Measurements from ENCODE around the gene HSPA1L. TPM values are rescaled to one million over a fixed set of nuclear protein-coding genes. Genes with fewer than 3 reads are reported as not detected.

The HSPA1L gene
- total and polyA plus RNA-seq, 2 donors (not counting 1 experiment from before 2014, with no cell fraction given) = 0.81 to 2.0 TPM

DNA sequence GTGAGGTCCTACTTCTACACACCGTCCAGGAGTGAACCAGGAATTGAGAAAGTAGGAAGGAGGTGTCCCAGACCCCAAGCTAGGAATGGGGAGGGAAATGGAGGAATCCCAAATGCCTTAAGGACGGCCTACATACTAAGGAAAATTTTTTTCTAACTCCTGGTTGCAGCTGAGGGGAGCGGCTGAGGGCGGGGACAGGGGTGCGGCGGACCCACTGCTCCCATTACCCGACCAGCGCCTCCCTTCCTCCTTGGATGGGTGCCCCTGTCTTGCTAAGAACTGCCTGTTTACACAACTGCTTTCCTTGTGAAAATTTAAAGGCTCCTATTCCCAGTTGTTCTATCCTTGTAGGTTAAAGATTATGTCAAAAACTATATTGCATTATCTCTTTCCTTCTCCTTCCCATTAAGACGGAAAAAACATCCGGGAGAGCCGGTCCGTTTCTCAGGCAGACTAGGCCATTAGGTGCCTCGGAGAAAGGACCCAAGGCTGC is 11.8 kb upstream of the HSPA1L start:
- Histone ChIP-seq H3K9ac (ENCODE audit: low read length) (peak overlapping the region; percentile 79), H3K27me3 (replicated peaks in 1 of 4; ENCODE audit: control extremely low read depth in 1 of 4, control insufficient read depth in 3 of 4, insufficient read depth in 4 of 4, low read length in 3 of 4) (no peaks in the 10 kb centered on the region), H3K79me2 (ENCODE audit: control insufficient read depth, insufficient read depth, low read length) (peaks cover 16% of the 10 kb centered on the region), H3K36me3 (replicated peaks in 1 of 2; ENCODE audit: control extremely low read depth in 1 of 2, control insufficient read depth in 1 of 2, extremely low read depth in 1 of 2, insufficient read depth in 2 of 2, low read length in 1 of 2) (no peaks in the 10 kb centered on the region), H3K4me2 (replicated peaks; ENCODE audit: low read depth, low read length, poor library complexity, severe bottlenecking) (peak overlapping the region; percentile 87), H3K27ac (ENCODE audit: low read length in 2 of 2) (peak overlapping the region; percentile 87 to 89), H3K4me1 (ENCODE audit: control insufficient read depth in 2 of 2, insufficient read depth in 2 of 2, low read length in 2 of 2) (peaks cover 22 to 42% of the 10 kb centered on the region in 2 donors), H2AFZ (ENCODE audit: insufficient read depth, low read depth, low read length, poor library complexity, severe bottlenecking) (peak overlapping the region; percentile 80), H3K9me3 (ENCODE audit: control extremely low read depth in 1 of 3, control insufficient read depth in 2 of 3, insufficient read depth in 1 of 3, low read length in 2 of 3) (no peaks in the 10 kb centered on the region), H4K20me1 (ENCODE audit: control insufficient read depth, insufficient read depth, low read length, poor library complexity, severe bottlenecking) (peaks cover 5% of the 10 kb centered on the region), H3K4me3 (ENCODE audit: control extremely low read depth in 1 of 5, extremely low read depth in 1 of 5, insufficient read depth in 1 of 5, low read depth in 2 of 5, low read length in 4 of 5) (peak overlapping the region; percentile 69 to 93 (median 80))
- ChIA-PET POLR2A (interaction anchor here (0.6 to 1.7 kb wide), 10 partner anchors 8 to 666 kb away, joined by 3 to 7 read pairs (median 4); partner anchors contain the start of genes ABHD16A, BAG6, HSPA1A and HSPA1L), CTCF (interaction anchor here (0.9 to 2.0 kb wide), 5 partner anchors 12 to 275 kb away, joined by 3 to 13 read pairs (median 5); partner anchors contain the start of genes DDAH2, HSPA1A, HSPA1L and VARS1)
- peak overlapping the region; percentile 96 for H3K27ac Mint-ChIP-seq
- TF ChIP-seq, protein P1, sequence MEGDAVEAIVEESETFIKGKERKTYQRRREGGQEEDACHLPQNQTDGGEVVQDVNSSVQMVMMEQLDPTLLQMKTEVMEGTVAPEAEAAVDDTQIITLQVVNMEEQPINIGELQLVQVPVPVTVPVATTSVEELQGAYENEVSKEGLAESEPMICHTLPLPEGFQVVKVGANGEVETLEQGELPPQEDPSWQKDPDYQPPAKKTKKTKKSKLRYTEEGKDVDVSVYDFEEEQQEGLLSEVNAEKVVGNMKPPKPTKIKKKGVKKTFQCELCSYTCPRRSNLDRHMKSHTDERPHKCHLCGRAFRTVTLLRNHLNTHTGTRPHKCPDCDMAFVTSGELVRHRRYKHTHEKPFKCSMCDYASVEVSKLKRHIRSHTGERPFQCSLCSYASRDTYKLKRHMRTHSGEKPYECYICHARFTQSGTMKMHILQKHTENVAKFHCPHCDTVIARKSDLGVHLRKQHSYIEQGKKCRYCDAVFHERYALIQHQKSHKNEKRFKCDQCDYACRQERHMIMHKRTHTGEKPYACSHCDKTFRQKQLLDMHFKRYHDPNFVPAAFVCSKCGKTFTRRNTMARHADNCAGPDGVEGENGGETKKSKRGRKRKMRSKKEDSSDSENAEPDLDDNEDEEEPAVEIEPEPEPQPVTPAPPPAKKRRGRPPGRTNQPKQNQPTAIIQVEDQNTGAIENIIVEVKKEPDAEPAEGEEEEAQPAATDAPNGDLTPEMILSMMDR (IDR thresholded peaks at IDR 0.05) = no peak
- no peak for TF ChIP-seq EZH2 (IDR thresholded peaks at IDR 0.05; ENCODE audit: borderline replicate concordance, insufficient read depth, low read depth, low read length, poor library complexity, severe bottlenecking)
- 3% methylated on average over 11 of the region's 13 CpGs for WGBS (ENCODE audit: insufficient coverage)
- peaks cover 37% of the 10 kb centered on the region for H3K4me1 Mint-ChIP-seq
- ATAC-seq (ENCODE audit: low read depth) (peak; percentile 12), DNase-seq (no peak)
- H3K4me3 Mint-ChIP-seq = peak overlapping the region; percentile 85
- H3K9me3 Mint-ChIP-seq (ENCODE audit: insufficient read depth) = no peaks in the 10 kb centered on the region
- intact Hi-C loops (cut with micrococcal nuclease) = no loop called here
- no peaks in the 10 kb centered on the region for H3K27me3 Mint-ChIP-seq

DNA sequence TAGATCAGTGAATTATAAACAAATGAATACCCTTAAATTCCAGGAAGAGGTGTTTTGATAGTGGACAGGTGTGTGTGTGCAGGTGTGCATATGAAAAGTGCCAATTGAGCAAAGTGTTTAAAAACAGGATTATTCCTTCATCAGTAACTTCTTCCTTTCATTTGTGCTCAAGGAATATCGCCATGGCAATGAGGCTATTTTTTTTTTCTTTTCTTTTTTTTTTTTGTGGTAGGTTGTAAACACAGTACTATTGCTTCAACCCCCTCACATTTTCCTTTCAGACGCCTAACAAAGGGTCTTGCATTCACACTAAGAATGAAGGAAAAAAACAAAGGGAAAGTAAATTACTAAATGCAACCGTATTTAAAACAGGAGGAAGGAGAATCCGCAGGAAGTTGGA is 10.5 kb upstream of the HSPA1L start:
- ChIA-PET POLR2A (interaction anchor here (1.5 kb wide), 1 partner anchor 10 kb away, joined by 4 read pairs; no protein-coding TSS in a partner anchor), CTCF (interaction anchor here (1.1 kb wide), 1 partner anchor 11 kb away, joined by 3 read pairs; the partner anchor contains the start of genes HSPA1A and HSPA1L)
- peaks cover 5% of the 10 kb centered on the region for H4K20me1 ChIP-seq (ENCODE audit: control insufficient read depth, insufficient read depth, low read length, poor library complexity, severe bottlenecking)
- no peaks in the 10 kb centered on the region for H3K36me3 ChIP-seq (replicated peaks in 1 of 2; ENCODE audit: control extremely low read depth in 1 of 2, control insufficient read depth in 1 of 2, extremely low read depth in 1 of 2, insufficient read depth in 2 of 2, low read length in 1 of 2)
- WGBS (ENCODE audit: insufficient coverage) = no CpG with 5 or more reads among the region's 4 CpGs
- no peak overlapping the region for H3K27ac ChIP-seq (ENCODE audit: low read length in 2 of 2)
- no peak for ATAC-seq (ENCODE audit: low read depth)
- H3K27ac Mint-ChIP-seq = peak overlapping the region; percentile 96
- no peak for TF ChIP-seq EZH2 (IDR thresholded peaks at IDR 0.05; ENCODE audit: borderline replicate concordance, insufficient read depth, low read depth, low read length, poor library complexity, severe bottlenecking)
- TF ChIP-seq, protein P1 (IDR thresholded peaks at IDR 0.05) = no peak
- no peaks in the 10 kb centered on the region for H3K27me3 Mint-ChIP-seq
- H3K4me2 ChIP-seq (replicated peaks; ENCODE audit: low read depth, low read length, poor library complexity, severe bottlenecking) = no peak overlapping the region
- no peak overlapping the region for H3K9ac ChIP-seq (ENCODE audit: low read length)
- intact Hi-C loops (cut with micrococcal nuclease) = no loop called here
- H3K4me1 Mint-ChIP-seq = peaks cover 36% of the 10 kb centered on the region
- H3K4me3 Mint-ChIP-seq = peak overlapping the region; percentile 26
- H3K9me3 ChIP-seq (ENCODE audit: control extremely low read depth in 1 of 3, control insufficient read depth in 2 of 3, insufficient read depth in 1 of 3, low read length in 2 of 3) = no peaks in the 10 kb centered on the region
- H3K4me1 ChIP-seq (ENCODE audit: control insufficient read depth in 2 of 2, insufficient read depth in 2 of 2, low read length in 2 of 2) = peaks cover 22 to 43% of the 10 kb centered on the region in 2 donors
- no peak overlapping the region for H3K4me3 ChIP-seq (ENCODE audit: control extremely low read depth in 1 of 5, extremely low read depth in 1 of 5, insufficient read depth in 1 of 5, low read depth in 2 of 5, low read length in 4 of 5)
- H2AFZ ChIP-seq (ENCODE audit: insufficient read depth, low read depth, low read length, poor library complexity, severe bottlenecking) = no peak overlapping the region
- no peaks in the 10 kb centered on the region for H3K27me3 ChIP-seq (replicated peaks in 1 of 4; ENCODE audit: control extremely low read depth in 1 of 4, control insufficient read depth in 3 of 4, insufficient read depth in 4 of 4, low read length in 3 of 4)
- no peak for DNase-seq
- H3K79me2 ChIP-seq (ENCODE audit: control insufficient read depth, insufficient read depth, low read length) = peaks cover 4% of the 10 kb centered on the region
- no peaks in the 10 kb centered on the region for H3K9me3 Mint-ChIP-seq (ENCODE audit: insufficient read depth)
